HG03520 (cell line): ENCODE measurements around the gene LTN1.
"Not testable (repeated sequence)": the region's sequence is repeated elsewhere in the genome, so short reads cannot be mapped to it uniquely, and the experiment has no call there.

ENCODE experiments used
- ATAC-seq: cut with Tn5 transposase; IDR thresholded peaks from one replicate; pipeline ENCODE4 v1.9.1; 2021; ENCODE audit warnings: mild to moderate bottlenecking, moderate library complexity; ENCODE audit not compliant: unreplicated experiment

Gene LTN1

DNA sequence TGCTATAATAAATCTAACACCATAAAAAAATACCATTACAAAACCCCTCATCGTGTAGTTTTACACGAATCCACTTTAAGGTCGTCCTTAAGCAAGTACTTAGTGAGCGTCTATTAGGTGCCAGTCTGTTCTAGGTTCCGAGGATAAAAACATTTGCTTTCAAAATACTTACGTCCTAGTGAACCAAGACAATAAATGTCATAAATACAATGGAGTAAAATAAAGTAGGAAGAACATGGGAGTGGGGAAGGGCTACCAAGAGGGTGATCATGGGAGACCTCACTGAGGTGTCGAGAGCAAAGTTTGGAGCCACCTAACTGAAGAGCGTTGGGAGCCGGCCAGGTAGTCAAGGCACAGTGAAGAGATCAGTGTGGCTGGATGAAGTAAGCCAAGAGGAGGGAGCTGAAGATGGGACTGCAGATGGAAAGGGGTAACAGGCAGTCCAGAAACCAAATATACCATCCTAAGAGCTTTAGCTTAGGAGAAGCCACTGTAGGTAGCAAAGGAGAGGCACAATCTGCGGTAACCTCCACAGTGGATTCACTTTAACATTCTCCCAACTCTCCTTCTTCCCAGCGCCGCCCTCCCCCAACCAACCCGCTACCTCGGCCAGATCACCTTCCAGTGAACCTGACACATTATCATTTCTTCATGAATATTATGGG is 684 bp downstream of the LTN1 start:
- peak; percentile 0 for ATAC-seq

GRCh38 chr21:28988146-28988545 is 4.5 kb downstream of the LTN1 start:
- ATAC-seq = not testable (repeated sequence)

DNA sequence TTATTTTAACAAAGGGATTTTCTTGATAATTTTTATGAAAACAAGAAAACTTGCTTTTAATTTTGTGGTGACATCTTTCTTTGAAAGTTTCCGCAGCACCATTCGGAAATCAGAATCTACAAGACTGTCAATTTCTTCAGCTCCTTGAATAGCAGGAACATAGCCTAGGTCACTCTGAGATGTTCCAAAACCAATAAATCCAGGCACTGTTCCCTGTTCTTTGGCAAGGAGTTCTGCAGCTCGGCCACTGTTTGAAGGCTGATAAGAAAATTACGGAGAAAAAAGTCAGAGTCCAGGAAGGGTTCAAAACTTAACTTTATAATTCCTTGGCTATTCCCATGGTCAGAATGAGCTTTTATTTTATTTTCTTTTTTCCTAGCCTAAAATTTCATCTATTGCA is 6.0 kb downstream of the LTN1 start:
- no peak for ATAC-seq

DNA sequence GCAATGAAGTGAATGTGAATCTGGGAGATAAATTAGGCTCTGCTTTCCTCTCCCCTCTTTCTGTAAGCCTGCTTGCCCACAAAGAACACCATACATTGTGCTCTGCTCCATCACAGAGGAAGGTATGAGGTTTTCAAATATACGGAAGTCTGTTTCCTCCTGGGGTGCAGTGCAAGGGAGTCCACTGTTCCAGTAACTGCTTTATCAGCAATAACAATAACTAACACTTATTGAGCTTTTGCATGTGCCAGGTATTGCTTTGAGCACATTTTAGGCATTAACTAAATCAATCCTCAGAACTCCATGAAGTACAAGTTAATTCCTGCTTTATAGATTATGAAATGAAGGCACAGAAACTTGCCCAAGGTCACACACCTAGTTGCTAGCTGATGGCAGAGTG is 10.0 kb downstream of the LTN1 start:
- no peak for ATAC-seq

GRCh38 chr21:28979092-28979491 is 13.6 kb downstream of the LTN1 start:
- ATAC-seq = no peak

GRCh38 chr21:28975397-28975796 is 17.3 kb downstream of the LTN1 start:
- ATAC-seq = no peak

GRCh38 chr21:28974531-28975227 is 18.0 kb downstream of the LTN1 start:
- no peak for ATAC-seq

GRCh38 chr21:28972398-28972797 is 20.3 kb downstream of the LTN1 start:
- ATAC-seq = no peak

GRCh38 chr21:28971171-28971570 is 21.5 kb downstream of the LTN1 start:
- ATAC-seq = no peak

DNA sequence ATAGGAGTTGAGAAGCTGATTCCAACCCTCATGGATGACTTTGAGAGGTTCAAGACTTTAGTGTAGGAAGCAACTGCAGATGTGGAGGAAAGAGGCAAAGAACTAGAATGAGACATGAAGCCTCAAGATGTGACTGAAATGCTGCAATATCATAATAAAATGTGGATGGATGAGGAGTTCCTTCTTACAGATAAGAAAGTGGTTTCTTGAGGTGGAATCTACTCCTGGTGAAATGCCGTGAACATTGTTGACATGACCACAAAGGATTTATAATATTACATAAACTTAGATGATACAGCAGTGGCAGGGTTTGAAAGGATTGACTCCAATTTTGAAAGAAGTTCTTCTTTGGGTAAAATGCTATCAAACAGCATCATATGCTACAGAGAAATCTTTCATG is 28.8 kb downstream of the LTN1 start:
- ATAC-seq = no peak

DNA sequence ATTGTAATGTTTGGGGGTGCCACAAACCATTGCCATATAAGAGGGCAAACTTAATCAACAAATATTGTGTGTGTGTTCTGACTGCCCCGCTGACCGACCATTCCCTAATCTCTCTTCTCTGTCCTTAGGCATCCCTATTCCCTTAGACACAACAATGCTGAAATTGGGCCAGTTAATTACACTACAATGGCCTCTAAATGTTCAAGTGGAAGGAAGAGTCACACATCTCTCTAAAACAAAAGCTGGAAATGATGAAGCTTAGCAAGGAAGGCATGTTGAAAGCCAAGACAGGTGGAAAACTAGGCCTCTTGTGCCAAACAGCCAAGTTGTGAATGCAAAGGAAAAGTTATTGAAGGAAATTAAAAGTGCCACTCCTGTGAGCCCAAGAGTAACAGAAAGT is 30.2 kb downstream of the LTN1 start:
- no peak for ATAC-seq

DNA sequence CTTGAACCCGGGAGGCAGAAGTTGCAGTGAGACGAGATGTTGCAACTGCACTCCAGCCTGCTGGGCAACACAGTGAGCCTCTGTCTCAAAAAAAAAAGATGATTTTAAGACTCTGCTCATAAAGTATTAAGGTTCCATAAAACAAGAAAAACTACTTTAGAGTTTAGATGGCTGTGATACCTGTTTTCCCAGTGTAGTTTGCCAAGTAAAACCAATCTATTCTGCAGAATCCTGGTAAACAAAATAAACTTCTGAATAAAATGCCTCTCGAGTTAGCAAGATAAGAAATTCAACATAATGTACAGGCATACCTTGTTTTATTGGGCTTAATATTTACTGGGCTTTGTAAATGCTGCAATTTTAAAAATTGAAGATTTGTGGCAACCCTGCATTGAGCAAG is 30.8 kb downstream of the LTN1 start:
- no peak for ATAC-seq

DNA sequence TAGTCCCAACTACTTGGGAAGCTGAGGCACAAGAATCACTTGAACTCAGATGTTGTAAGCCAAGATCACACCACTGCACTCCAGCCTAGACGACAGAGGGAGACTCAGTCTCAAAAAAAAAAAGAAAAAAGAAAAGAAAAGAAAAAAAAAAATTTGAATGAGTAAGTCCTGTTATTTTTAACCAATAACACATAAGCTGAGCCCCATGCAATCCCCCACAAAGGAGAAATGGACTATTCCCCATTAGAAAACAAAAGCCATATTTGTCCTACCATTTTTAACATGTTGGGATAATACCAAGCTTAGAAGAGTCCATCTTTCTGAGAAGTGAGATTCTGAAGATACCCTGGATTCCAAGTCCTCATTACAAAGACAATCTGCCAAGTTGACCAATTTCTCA is 32.4 kb downstream of the LTN1 start:
- no peak for ATAC-seq

DNA sequence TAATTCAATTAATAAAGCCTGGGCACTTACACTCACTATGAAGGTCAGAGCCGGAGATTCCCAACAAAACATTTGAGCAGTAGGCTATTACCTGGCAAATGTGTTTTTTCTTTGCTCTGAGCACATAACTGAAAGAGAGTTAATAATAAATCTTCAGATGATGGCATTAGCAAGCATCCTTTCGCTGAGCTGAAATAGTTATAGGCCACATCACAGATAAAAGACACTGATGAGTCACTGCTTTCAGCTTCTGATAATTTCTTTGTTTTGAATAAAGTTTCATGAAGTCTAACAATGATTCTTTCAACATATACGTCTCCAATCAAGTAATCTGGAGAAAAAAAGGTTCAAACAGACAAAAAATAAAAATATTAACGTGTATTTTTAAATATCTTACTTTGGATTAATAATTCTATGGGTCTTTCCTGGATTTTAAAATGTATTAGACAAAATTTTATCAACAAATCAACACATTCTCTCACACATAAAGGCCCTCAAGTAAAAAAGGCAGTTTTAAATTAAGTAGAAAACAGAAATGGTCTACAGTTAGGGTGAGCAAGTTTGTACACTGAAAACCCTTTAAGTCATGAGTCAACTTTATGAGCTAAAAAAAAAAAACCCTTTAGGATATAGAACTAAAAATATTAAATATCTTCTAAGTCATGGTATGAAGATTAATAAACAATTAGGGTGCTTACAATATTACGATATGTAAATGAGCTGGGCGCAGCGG is 33.1 kb downstream of the LTN1 start:
- ATAC-seq = no peak

DNA sequence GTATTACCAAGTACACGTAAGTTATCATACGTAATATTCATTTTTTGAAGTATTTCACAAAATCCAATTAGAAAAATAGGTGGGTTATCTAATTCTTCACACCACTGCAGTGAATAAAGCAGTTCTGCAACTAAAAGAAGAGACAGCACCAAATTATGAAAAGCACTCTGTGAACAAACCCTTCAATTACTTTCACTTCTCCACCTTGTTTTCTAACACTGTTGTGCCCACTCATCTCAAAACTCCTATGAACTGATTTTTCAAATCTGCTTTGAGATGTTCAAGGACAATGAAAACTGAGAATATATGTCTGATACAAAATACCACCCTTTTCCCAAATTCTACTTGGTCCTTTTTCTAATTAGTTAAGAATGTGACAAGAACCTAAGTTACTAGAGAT is 39.4 kb downstream of the LTN1 start:
- ATAC-seq = peak; percentile 61

DNA sequence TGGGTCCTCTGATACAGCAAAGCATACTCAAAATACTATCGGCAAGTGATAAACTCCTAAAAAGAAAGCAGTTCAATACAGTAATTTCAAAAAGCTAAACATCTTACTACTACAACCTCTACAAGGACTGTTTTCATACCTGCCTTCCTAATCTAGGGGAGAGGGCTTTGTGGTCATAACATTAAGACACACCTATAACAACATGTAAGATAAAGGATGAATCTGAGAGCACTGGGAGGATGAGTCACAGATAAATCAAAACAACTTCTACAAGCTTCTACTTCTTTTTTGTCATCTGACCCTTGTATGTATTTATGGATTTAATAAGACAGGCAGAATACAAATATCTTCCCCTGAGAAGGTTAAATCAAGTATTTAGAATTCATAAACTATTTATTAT is 40.0 kb downstream of the LTN1 start:
- ATAC-seq = no peak

DNA sequence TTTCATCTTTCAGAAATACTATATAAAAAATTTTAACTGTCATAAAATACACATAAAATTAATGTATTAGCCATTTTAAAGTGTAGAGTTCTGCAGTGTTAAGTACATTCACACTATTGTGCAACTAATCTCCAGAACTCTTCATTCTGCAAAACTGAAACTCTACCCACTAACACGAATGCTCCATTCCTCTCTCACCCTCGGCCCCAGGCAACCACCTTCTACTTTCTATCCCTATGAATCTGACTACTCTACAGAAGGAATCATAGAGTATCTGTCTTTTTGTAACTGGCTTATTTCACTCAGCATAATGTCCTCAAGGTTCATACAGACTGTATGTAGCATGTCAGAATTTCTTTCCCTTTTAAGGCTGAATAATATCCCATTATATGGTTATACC is 43.4 kb downstream of the LTN1 start:
- no peak for ATAC-seq

GRCh38 chr21:28944296-28944695 is 48.4 kb downstream of the LTN1 start:
- no peak for ATAC-seq

- ATAC-seq = no peak
Measured at GRCh38 chr21:28943631-28944030, 49.0 kb downstream of the LTN1 start.

- ATAC-seq = no peak
Measured at GRCh38 chr21:28938726-28939125, 54.0 kb downstream of the LTN1 start.

DNA sequence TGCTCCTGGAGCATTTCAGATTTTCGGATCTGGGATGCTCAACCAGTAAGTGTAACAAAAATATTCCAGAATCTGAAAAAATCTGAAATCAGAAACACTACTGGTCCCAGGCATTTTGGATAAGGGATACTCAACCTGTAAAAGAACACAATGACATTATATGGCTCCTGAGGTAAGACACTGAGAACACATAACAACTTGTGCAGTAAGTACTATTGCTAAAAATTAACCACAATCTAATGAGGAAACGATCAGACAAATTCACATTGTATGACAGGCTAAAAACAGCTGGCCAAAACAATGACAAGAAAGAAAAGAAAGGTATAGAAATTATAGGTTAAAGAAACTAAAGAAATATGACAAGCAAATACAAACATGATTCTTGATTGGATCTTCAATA is 54.9 kb downstream of the LTN1 start:
- ATAC-seq = no peak

DNA sequence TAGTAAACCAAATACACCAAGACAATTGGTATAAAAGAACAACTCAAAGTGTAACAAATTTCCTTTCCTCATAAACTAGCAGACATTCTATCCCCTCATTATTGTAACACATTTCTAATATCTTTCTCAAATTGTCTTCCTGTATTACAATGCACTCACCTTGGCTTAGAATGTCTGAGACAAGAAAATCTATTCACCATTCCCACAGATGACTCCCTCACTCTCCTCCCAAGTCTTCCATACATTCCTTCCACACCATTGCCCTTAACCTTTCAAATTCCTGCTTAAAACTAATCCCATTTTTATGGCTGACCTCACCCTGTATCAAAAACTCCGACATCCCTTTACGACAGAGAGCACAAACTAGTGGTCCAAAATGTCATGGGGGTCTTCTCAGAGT is 56.0 kb downstream of the LTN1 start:
- no peak for ATAC-seq
